ENCODE data around the gene SLC9A1.

Gene SLC9A1

GRCh38 chr1:27150183-27150582 lies 4.7 kb downstream of the SLC9A1 start:
- DNase-seq, result no peak

GRCh38 chr1:27149762-27150113 lies 5.2 kb downstream of the SLC9A1 start:
- DNase-seq, result no peak

- no peak for DNase-seq
These were observed 5.7 kb downstream of the SLC9A1 start for GRCh38 chr1:27149084-27149761.

GRCh38 chr1:27148591-27148990 lies 6.3 kb downstream of the SLC9A1 start:
- DNase-seq, result no peak

- no peak for DNase-seq
These were observed 6.9 kb downstream of the SLC9A1 start for GRCh38 chr1:27147842-27148518.

- DNase-seq, result no peak
These were observed 9.0 kb downstream of the SLC9A1 start for GRCh38 chr1:27145934-27146354.

- DNase-seq, result no peak
These were observed 9.8 kb downstream of the SLC9A1 start for GRCh38 chr1:27144920-27145661.

GRCh38 chr1:27144049-27144748 lies 10.7 kb downstream of the SLC9A1 start:
- no peak for DNase-seq

- DNase-seq, result no peak
These were observed 11.5 kb downstream of the SLC9A1 start for GRCh38 chr1:27143401-27143800.

- DNase-seq, result peak; percentile 49
These were observed 12.5 kb downstream of the SLC9A1 start for GRCh38 chr1:27142464-27142863.

GRCh38 chr1:27141266-27142003 lies 13.5 kb downstream of the SLC9A1 start:
- peak; percentile 86 for DNase-seq

- no peak for DNase-seq
These were observed 14.9 kb downstream of the SLC9A1 start for GRCh38 chr1:27139980-27140379.

GRCh38 chr1:27138927-27139326 lies 16.0 kb downstream of the SLC9A1 start:
- DNase-seq, result no peak

- no peak for DNase-seq
These were observed 16.6 kb downstream of the SLC9A1 start for GRCh38 chr1:27138368-27138767.

GRCh38 chr1:27137544-27138075 lies 17.3 kb downstream of the SLC9A1 start:
- DNase-seq, result peak; percentile 35

GRCh38 chr1:27136998-27137542 lies 17.9 kb downstream of the SLC9A1 start:
- DNase-seq, result peak; percentile 79

GRCh38 chr1:27136236-27136551 lies 18.7 kb downstream of the SLC9A1 start:
- no peak for DNase-seq

GRCh38 chr1:27135541-27136235 lies 19.2 kb downstream of the SLC9A1 start:
- DNase-seq, result no peak

- DNase-seq, result no peak
These were observed 20.9 kb downstream of the SLC9A1 start for GRCh38 chr1:27133991-27134390.

GRCh38 chr1:27133158-27133557 lies 21.8 kb downstream of the SLC9A1 start:
- DNase-seq, result no peak

GRCh38 chr1:27132624-27133023 lies 22.3 kb downstream of the SLC9A1 start:
- DNase-seq, result no peak

- no peak for DNase-seq
These were observed 22.8 kb downstream of the SLC9A1 start for GRCh38 chr1:27132147-27132546.
